ENCODE measurements around the gene ATG5.
"Not testable (repeated sequence)": the region's sequence is repeated elsewhere in the genome, so short reads cannot be mapped to it uniquely, and the experiment has no call there.

DNA sequence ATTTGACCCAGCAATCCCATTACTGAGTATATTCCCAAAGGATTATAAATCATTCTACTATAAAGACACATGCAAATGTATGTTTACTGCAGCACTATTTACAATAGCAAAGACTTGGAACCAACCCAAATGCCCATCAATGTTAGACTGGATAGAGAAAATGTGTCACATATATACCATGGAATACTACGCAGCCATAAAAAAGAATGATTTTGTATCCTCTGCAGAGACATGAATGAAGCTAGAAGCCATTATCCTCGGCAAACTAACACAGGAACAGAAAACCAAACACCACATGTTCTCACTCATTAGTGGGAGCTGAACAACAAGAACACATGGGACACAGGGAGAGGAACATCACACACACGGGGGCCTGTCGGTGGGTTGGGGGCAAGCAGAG, 57.1 kb downstream of the ATG5 start:
- TF ChIP-seq, protein P1, sequence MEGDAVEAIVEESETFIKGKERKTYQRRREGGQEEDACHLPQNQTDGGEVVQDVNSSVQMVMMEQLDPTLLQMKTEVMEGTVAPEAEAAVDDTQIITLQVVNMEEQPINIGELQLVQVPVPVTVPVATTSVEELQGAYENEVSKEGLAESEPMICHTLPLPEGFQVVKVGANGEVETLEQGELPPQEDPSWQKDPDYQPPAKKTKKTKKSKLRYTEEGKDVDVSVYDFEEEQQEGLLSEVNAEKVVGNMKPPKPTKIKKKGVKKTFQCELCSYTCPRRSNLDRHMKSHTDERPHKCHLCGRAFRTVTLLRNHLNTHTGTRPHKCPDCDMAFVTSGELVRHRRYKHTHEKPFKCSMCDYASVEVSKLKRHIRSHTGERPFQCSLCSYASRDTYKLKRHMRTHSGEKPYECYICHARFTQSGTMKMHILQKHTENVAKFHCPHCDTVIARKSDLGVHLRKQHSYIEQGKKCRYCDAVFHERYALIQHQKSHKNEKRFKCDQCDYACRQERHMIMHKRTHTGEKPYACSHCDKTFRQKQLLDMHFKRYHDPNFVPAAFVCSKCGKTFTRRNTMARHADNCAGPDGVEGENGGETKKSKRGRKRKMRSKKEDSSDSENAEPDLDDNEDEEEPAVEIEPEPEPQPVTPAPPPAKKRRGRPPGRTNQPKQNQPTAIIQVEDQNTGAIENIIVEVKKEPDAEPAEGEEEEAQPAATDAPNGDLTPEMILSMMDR (IDR thresholded peaks at IDR 0.05), result not testable (repeated sequence)
- TF ChIP-seq POLR2A (IDR thresholded peaks at IDR 0.05), result not testable (repeated sequence)
